Body of pancreas (tissue), 4 donors: ENCODE data around the gene HCFC1. TPM values are rescaled to one million over a fixed set of nuclear protein-coding genes. Genes with fewer than 3 reads are reported as not detected.

Experiments used
- ATAC-seq: fragments of 150-250 bp; one replicate; pipeline ENCODE4 v1.9.1; 2016
- DNase-seq, 4 donors: peaks; one replicate each; pipeline ENCODE4 v3.0.0-alpha.2; 2019
- H3K27ac ChIP-seq, 4 donors: fragments of 200-600 bp; sonication (generic); 1 replicate in 3 of 4; 2 replicates in 1 of 4; pipeline versions ENCODE4 v1.5.1 to v1.6.1; 2016 to 2019; ENCODE audit warnings: mild to moderate bottlenecking in 1 of 4, mixed read lengths in 1 of 4, moderate library complexity in 1 of 4
- H3K27me3 ChIP-seq, 2 donors: fragments of 200-600 bp; sonication (generic); one replicate each; pipeline ENCODE4 v1.6.0; 2016; ENCODE audit warnings: mild to moderate bottlenecking in 1 of 2
- H3K36me3 ChIP-seq, 2 donors: fragments of 200-600 bp; sonication (generic); replicated peaks in 1 of 2; 2 replicates each; pipeline ENCODE4 v1.5.1; 2016; ENCODE audit warnings: low read depth in 2 of 2; ENCODE audit not compliant: insufficient read depth in 1 of 2
- H3K4me1 ChIP-seq: fragments of 200-600 bp; sonication (generic); one replicate; pipeline ENCODE4 v1.6.0; 2016
- H3K4me3 ChIP-seq, 2 donors: fragments of 200-600 bp; sonication (generic); 1 replicate in 1 of 2; 2 replicates in 1 of 2; pipeline ENCODE4 v1.5.1; 2016 to 2019
- H3K9me3 ChIP-seq, 3 donors: fragments of 200-600 bp; sonication (generic); 1 replicate in 2 of 3; 2 replicates in 1 of 3; pipeline ENCODE4 v1.5.1; 2016
- CTCF ChIP-seq, 7 experiments: fragments of 450-650 bp in 4 of 7; fragments of 200-600 bp in 3 of 7; sonication (generic) in 3 of 7; IDR thresholded peaks; one replicate each; pipeline ENCODE4 v1.5.1; 2016 to 2019; ENCODE audit warnings: antibody characterized with exemption in 7 of 7
- POLR2A ChIP-seq, 3 donors: fragments of 450-650 bp; IDR thresholded peaks; one replicate each; pipeline ENCODE4 v1.6.1; 2016; ENCODE audit warnings: antibody characterized with exemption in 3 of 3, mild to moderate bottlenecking in 2 of 3
- WGBS, 2 donors: methylation state at CpG; one replicate each; pipeline ENCODE4 v1.1.5; 2017; 5-methylcytosine and 5-hydroxymethylcytosine counted together
- intact Hi-C: fragments of 100-400 bp; cut with DNase I; formaldehyde crosslinking; loops from one replicate; pipeline ENCODE4 v1.15.1; 2023
- total RNA-seq, 2 donors: library from RNA; depleted of rRNA; stranded (reverse); fragments of >200 nt; gene quantifications; one replicate each; pipeline ENCODE4 v1.1.0, GENCODE V29; 2016

HCFC1 gene
- total RNA-seq, 2 donors from 2014 or later, result 16.6 to 62.6 TPM

DNA sequence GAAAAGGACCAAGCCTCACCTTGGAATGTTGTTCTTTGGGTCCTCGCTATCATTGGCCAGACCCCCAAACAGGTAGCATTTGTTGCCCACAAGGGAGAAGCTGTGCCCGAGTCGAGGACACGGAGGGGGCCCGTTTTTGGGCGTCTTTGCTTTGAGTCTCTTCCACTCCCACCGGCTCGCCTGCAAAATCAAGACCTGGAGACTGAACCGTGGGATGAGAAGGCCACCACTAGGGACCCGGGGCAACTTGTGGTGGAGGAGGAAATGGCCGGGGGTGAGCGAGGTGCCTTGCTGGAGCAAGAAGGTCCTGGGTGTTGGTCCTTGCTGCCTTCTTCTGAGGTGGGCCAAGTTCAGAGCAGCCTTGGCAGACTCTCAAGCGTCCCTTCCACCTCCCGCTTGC is 7.5 kb downstream of the HCFC1 start:
- Histone ChIP-seq H3K9me3 (no peaks in the 10 kb centered on the region), H3K4me3 (no peak overlapping the region), H3K27ac (no peak overlapping the region), H3K4me1 (peaks cover 42% of the 10 kb centered on the region), H3K27me3 (no peaks in the 10 kb centered on the region), H3K36me3 (peaks cover 0 to 13% of the 10 kb centered on the region in 2 donors)
- DNase-seq (no peak), ATAC-seq (no peak)
- WGBS, 2 donors, result 89% methylated on average over 10 of the region's 14 CpGs; no CpG with 5 or more reads in 1 of the 2 donors
- intact Hi-C loops, result no loop called here
- TF ChIP-seq CTCF (IDR thresholded peaks at IDR 0.05) (no peak), POLR2A (IDR thresholded peaks at IDR 0.05) (no peak)

- TF ChIP-seq POLR2A (IDR thresholded peaks at IDR 0.05) (no peak), CTCF (IDR thresholded peaks at IDR 0.05) (no peak)
- Histone ChIP-seq H3K36me3 (peaks cover 0 to 14% of the 10 kb centered on the region in 2 donors), H3K4me1 (peaks cover 36% of the 10 kb centered on the region), H3K27me3 (no peaks in the 10 kb centered on the region), H3K27ac (no peak overlapping the region), H3K4me3 (no peak overlapping the region), H3K9me3 (no peaks in the 10 kb centered on the region)
- ATAC-seq (no peak), DNase-seq (no peak)
- 85% methylated on average over 11 of the region's 12 CpGs; no CpG with 5 or more reads in 1 of the 2 donors for WGBS, 2 donors
- intact Hi-C loops, result no loop called here
Measured at GRCh38 chrX:153963546-153963945, 8.1 kb downstream of the HCFC1 start.

DNA sequence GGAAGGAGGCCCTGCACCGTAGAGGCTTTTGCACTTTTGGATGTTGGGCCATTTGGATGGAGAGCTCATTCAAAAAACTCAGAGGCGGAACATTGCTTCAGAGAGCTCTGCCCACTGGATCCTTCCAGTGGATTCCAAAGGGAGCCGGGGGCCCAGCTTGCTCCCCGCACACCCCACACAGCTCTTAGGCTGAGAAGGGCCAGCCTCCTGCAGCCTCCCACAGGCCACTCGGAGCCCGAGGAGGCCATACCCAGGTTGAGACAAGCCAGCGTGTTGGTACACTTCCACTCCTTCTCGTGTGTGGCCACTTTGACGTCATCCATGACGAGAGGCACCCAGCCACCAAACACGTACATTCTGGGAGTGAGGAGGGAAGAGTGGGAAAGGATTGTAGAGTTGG is 10.3 kb downstream of the HCFC1 start:
- Histone ChIP-seq H3K27ac (no peak overlapping the region), H3K4me3 (no peak overlapping the region), H3K4me1 (peaks cover 13% of the 10 kb centered on the region), H3K9me3 (no peaks in the 10 kb centered on the region), H3K36me3 (peaks cover 5 to 16% of the 10 kb centered on the region in 2 donors), H3K27me3 (no peaks in the 10 kb centered on the region)
- intact Hi-C loops, result no loop called here
- no peak for ATAC-seq
- DNase-seq, result no peak
- WGBS, 2 donors, result 93 to 100% methylated on average over 1 to 2 of the region's 11 CpGs
- TF ChIP-seq POLR2A (IDR thresholded peaks at IDR 0.05), result no peak
- TF ChIP-seq CTCF (IDR thresholded peaks at IDR 0.05), result no peak

- ATAC-seq (no peak), DNase-seq (no peak)
- Histone ChIP-seq H3K4me1 (peaks cover 8% of the 10 kb centered on the region), H3K9me3 (no peaks in the 10 kb centered on the region), H3K27ac (no peak overlapping the region), H3K27me3 (no peaks in the 10 kb centered on the region), H3K36me3 (peaks cover 5 to 18% of the 10 kb centered on the region in 2 donors), H3K4me3 (no peak overlapping the region)
- no peak for TF ChIP-seq CTCF (IDR thresholded peaks at IDR 0.05)
- TF ChIP-seq POLR2A (IDR thresholded peaks at IDR 0.05), result no peak
- 66 to 84% methylated on average over 7 to 8 of the region's 22 CpGs for WGBS, 2 donors
- intact Hi-C loops, result no loop called here
Measured at GRCh38 chrX:153960786-153961185, 10.8 kb downstream of the HCFC1 start.

- TF ChIP-seq CTCF (IDR thresholded peaks at IDR 0.05) (no peak), POLR2A (IDR thresholded peaks at IDR 0.05) (no peak)
- Histone ChIP-seq H3K4me1 (peaks cover 2% of the 10 kb centered on the region), H3K27ac (no peak overlapping the region), H3K9me3 (no peaks in the 10 kb centered on the region), H3K27me3 (no peaks in the 10 kb centered on the region), H3K36me3 (peaks cover 5 to 18% of the 10 kb centered on the region in 2 donors), H3K4me3 (no peak overlapping the region)
- intact Hi-C loops, result no loop called here
- DNase-seq, result no peak
- WGBS, 2 donors, result 94 to 98% methylated on average over 8 to 12 of the region's 16 CpGs
- ATAC-seq, result no peak
Measured at GRCh38 chrX:153960077-153960476, 11.5 kb downstream of the HCFC1 start.
